HG02938 (cell line): ENCODE measurements around the gene ZNF25.
"Not testable (repeated sequence)": the region's sequence is repeated elsewhere in the genome, so short reads cannot be mapped to it uniquely, and the experiment has no call there.

ENCODE experiments used
- ATAC-seq: cut with Tn5 transposase; IDR thresholded peaks from one replicate; pipeline ENCODE4 v1.9.1; 2021; ENCODE audit warnings: mild to moderate bottlenecking, moderate library complexity; ENCODE audit not compliant: unreplicated experiment

Gene ZNF25

GRCh38 chr10:37976091-37976879 is at the start of gene ZNF25:
TSS of gene ZNF25 (minus strand) at chr10:37976647. CDS start at chr10:37971722, 4,925 bp downstream.
- ATAC-seq = peak; percentile 95

DNA sequence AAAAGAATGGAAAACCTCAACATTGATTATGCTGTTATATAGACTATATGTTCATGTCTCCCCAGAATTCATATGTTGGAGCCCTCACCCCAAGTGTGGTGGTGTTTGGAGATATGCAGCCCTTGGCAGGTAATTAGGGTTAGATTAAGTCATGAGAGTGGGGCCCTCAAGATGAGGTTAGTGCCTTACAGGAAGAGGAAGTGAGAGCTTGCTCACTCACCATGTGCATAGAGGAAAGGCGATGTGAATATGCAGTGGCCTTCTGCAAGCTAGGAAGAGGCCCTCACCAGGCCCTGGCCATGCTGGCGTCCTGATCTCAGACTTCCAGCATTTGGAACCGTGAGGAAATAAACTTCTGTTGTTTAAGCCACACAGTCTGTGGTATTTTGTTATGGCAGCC is 48.8 kb upstream of the ZNF25 start:
- ATAC-seq = peak; percentile 73

- not testable (repeated sequence) for ATAC-seq
These were observed 42.7 kb upstream of the ZNF25 start for GRCh38 chr10:38019124-38019523.

GRCh38 chr10:38016354-38016753 is 39.9 kb upstream of the ZNF25 start:
- no peak for ATAC-seq

DNA sequence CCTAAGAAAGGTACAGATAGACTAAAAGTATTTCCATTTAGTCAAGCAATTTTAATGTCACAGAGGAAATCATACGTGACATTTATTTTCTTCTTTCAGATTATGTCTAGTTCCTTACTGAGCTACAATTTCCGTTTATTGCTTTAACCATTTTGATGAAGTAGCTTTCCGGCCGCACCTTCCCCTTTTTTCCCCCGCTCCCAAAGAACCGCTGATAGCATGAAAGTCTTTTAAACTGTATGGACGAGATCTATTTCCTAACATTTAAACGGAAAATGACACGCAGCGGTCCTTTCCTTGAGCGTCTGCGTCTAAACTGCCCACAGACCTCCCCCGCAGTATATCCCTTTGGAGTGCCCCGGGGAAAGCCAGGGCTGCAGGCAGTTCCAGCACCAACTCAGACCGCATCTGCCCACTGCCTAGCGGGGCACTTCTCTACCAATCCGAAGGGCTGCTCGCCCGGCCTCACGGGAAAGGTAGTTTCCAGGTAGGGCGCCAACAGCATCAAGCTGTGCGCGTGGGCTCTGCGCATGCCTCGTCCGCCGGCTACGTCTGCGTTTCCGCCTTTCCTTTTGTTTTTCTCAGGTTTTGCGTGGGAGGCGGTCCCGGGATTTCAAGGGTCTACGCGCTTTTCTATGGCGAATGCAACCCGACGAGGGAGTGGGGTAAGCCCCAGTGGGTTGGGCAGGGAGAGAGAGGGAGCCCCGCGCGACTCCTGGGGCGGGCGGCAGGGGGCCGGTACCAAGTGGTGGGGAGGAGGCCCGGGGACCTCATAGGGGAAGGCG is 33.9 kb upstream of the ZNF25 start, which contains the start of gene ZNF33A:
Gene ZNF33A, plus strand, starts transcription at position 557 of the 785 bp plus-strand sequence. CDS start 1,667 bp downstream, outside the sequence.
- peak; percentile 80 for ATAC-seq

GRCh38 chr10:38007991-38008390 is 31.5 kb upstream of the ZNF25 start:
- no peak for ATAC-seq

GRCh38 chr10:38007551-38007950 is 31.1 kb upstream of the ZNF25 start:
- ATAC-seq = no peak

GRCh38 chr10:38003588-38003987 is 27.1 kb upstream of the ZNF25 start:
- no peak for ATAC-seq

DNA sequence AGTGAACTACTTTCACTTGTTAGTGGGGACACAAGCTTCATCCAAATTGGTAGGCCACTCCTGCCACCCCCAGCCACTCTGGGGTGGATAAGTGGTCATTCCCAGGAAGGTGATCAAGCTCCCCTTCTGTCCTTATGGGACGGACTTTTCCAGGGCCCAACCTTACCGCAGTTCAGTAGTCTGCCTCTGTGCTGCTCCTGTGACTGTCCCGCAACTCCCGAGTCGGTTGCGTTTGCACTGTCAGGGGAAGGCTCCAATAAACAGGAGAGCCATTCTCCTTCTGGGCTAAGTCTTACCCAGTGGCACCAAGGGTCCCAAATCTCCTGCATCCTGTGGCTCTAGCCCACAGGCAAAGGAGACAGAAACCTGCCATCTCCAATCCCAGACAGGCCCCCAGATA is 26.6 kb upstream of the ZNF25 start:
- no peak for ATAC-seq

GRCh38 chr10:38000474-38000873 is 24.0 kb upstream of the ZNF25 start:
- not testable (repeated sequence) for ATAC-seq

- ATAC-seq = not testable (repeated sequence)
These were observed 22.5 kb upstream of the ZNF25 start for GRCh38 chr10:37998920-37999319.

GRCh38 chr10:37992083-37992482 is 15.6 kb upstream of the ZNF25 start:
- no peak for ATAC-seq

GRCh38 chr10:37991655-37992054 is 15.2 kb upstream of the ZNF25 start:
- no peak for ATAC-seq

- no peak for ATAC-seq
These were observed 395 bp upstream of the ZNF25 start for GRCh38 chr10:37976880-37977203.

- ATAC-seq = no peak
These were observed 951 bp downstream of the ZNF25 start for GRCh38 chr10:37975401-37975991.

GRCh38 chr10:37972396-37972795 is 4.1 kb downstream of the ZNF25 start:
- ATAC-seq = no peak

DNA sequence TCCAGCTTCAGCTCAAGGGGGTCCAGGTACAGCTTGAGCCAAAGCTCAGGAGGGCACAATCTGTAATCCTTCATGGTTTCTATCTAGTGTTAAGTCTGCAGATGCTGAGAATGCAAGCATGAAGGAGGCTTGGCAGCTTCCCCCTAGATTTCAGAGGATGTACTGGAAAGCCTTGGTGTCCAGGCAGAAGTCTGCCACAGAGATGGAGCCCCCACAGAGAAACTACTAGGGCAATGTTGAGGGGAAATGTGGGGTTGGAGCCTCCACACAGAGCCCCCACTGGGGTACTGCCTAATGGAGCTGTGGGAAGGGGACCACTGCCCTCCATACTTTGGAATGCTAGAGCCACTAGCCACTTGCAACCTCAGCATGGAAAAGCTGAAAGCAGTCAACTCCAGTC is 11.4 kb downstream of the ZNF25 start:
- ATAC-seq = no peak

GRCh38 chr10:37960591-37961137 is 15.8 kb downstream of the ZNF25 start:
- no peak for ATAC-seq

DNA sequence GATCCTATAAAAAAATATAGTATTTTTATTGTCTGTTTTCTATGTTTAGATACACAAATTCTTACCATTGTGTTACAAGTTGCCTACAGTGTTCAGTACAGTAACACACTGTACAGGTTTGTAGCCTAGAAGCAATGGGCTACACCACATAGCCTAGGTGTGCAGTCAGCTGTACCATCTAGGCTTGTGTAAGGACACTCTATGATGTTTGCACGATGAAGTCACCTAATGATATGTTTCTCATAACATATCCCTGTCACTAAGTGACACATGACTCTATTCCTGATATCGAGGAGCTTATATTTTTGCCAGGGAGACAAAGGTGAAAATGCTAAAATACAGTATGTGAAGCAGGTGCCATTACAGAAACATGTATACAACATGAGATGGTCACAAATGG is 18.6 kb downstream of the ZNF25 start:
- ATAC-seq = no peak

DNA sequence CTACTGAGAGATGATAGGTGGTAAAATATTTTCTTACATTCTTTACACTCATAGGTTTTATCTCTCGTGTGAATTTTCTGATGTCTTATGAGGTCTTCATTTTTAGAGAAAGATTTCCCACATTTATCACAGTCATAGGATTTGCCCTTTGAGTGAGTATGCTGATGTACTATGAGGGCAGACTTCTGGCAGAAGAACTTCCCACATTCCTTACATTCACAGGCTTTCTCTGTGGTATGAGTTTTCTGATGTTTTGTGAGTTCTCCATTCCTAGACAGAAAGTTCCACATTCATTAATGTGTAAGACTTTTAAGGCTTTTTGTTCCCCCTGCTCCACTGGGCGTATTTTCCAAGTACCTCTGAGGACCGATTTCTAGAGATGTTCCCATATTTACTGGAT is 23.5 kb downstream of the ZNF25 start:
- ATAC-seq = no peak

DNA sequence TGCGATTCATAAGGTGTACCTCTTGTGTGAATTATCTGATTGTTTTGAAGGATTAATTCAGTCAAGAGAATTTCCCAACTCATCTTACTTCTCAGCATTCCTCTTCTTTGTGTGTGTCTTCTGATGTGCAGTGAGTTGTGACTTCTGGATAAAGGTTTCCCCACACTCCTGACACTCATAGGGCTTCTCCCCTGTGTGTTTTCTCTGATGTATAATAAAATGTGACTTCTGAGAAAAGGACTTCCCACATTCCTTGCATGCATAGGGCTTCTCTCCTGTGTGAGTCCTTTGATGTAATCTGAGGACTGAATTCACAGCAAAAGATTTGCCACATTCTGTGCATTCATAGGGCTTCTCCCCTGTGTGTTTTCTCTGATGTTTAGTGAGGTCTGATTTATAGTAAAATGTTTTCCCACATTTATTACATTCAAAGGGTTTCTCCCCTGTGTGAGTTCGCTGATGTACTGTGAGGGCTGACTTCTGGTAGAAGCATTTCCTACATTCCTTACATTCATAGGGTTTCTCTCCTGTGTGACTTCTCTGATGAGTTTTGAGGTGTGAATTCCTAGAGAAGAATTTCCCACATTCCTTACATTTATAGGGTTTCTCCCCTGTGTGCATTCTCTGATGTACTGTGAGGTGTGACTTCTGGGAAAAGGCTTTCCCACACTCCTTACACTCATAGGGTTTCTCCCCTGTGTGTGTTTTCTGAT is 24.2 kb downstream of the ZNF25 start:
- ATAC-seq = no peak
